AG09309 (cell line): ENCODE results near the gene HSF2BP.

ENCODE experiments used
- DNase-seq: peaks from one replicate; pipeline ENCODE4 v3.0.0-alpha.2; 2010; ENCODE audit warnings: low read depth
- H3K4me3 ChIP-seq: 2 replicates; pipeline ENCODE4 v1.5.1; 2011; ENCODE audit warnings: mild to moderate bottlenecking, low read depth, low read length, moderate library complexity; ENCODE audit not compliant: control insufficient read depth
- TF ChIP-seq, protein P1 (sequence below): IDR thresholded peaks from 2 replicates; pipeline ENCODE4 v1.5.1; 2011; ENCODE audit warnings: mild to moderate bottlenecking, low read depth, low read length, inconsistent platforms; ENCODE audit not compliant: insufficient read depth, control insufficient read depth; ENCODE audit errors: missing control alignments

Gene HSF2BP

DNA sequence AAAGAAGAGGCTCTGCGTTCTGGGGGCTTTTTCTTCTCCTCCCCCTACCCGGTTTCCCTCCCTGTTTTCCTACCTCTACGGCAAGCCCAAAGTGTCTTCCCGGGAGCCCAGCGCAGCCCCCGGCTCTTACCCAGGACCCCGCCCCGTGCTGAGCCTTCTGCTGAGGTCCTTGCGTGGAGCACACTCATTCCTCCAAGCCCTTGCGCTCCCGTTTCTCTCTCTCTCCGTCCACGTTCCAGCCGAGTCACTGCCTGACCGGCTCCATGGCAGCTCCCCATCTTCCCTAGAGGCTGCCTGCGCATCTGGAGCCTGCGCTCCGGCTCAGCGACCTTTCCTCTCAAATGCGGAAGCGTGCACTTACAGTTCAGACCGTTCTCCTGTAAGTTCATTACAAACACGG, 34.7 kb upstream of the HSF2BP start:
- TF ChIP-seq, protein P1, sequence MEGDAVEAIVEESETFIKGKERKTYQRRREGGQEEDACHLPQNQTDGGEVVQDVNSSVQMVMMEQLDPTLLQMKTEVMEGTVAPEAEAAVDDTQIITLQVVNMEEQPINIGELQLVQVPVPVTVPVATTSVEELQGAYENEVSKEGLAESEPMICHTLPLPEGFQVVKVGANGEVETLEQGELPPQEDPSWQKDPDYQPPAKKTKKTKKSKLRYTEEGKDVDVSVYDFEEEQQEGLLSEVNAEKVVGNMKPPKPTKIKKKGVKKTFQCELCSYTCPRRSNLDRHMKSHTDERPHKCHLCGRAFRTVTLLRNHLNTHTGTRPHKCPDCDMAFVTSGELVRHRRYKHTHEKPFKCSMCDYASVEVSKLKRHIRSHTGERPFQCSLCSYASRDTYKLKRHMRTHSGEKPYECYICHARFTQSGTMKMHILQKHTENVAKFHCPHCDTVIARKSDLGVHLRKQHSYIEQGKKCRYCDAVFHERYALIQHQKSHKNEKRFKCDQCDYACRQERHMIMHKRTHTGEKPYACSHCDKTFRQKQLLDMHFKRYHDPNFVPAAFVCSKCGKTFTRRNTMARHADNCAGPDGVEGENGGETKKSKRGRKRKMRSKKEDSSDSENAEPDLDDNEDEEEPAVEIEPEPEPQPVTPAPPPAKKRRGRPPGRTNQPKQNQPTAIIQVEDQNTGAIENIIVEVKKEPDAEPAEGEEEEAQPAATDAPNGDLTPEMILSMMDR = no peak
- DNase-seq = no peak

DNA sequence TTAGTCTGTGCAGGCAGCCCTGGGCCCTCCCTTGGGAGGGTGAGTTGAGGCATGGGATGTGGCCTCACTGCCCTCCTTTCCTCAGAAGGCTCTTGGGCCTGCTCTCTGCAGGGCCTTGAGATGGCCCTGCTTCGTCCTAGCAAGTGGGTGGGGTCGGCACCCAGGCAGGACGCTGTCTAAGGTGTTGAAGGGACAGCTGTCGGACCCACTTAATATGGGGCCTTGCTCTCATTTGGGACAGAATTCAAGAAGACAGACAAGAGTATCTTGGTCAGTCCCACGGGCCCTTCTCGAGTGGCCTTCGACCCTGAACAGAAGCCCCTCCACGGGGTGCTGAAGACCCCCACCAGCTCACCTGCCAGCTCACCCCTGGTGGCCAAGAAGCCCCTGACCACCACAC, 33.7 kb upstream of the HSF2BP start:
- DNase-seq = no peak
- no peak overlapping the region for H3K4me3 ChIP-seq
- TF ChIP-seq, protein P1 = no peak

More for the DNA sequence above, 34.7 kb upstream of the HSF2BP start:
- no peak overlapping the region for H3K4me3 ChIP-seq

DNA sequence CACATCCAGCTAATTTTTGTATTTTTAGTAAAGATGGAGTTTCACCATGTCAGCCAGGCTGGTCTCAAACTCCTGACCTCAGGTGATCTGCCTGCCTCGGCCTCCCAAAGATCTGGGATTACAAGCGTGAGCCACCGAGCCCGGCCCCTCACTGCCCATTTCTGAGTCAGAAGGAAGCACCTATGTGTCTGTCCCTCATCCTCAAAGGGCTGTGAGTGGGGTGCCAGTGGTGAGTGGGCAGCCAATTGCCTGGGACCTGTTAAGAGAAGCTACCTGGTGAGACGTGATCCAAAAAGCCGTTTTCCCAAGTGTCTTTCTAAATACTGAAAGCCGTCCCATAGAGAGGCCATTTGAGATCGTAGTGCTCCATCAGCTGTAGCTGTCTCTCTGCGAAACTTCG, 32.5 kb upstream of the HSF2BP start:
- no peak overlapping the region for H3K4me3 ChIP-seq
- no peak for DNase-seq
- TF ChIP-seq, protein P1 = no peak

DNA sequence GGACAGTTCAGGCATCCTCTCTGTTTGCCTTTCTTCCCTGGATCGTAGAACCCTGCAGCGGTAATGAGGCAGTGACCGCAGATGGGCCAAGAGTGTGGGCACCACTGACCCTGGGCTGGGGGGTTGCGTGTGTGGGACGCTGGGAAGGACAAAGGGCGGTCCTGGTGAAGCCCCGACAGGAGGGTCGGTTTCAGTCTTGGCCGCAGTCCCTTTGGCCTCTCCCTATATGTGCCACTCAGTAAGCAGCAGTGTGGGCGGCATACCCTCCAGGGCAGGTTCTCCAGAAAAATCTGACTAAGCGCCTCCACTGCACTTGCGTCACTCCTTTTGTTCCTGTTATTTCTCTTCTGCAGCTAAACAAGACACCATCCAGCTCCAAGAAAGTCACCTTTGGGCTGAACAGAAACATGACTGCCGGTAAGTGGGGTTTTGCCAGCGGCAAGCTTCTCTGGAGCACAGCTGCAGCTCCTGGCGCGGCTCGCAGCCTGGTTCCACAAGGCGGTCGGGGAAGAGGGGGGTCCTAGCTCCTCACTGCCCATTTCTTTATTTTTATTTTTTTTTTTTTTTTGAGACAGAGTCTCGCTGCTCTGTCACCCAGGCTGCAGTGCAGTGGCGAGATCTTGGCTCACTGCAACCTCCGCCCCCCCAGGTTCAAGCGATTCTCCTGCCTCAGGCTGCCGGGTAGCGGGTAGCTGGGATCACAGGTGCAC, 32.0 kb upstream of the HSF2BP start:
- no peak overlapping the region for H3K4me3 ChIP-seq
- TF ChIP-seq, protein P1 = no peak
- no peak for DNase-seq

DNA sequence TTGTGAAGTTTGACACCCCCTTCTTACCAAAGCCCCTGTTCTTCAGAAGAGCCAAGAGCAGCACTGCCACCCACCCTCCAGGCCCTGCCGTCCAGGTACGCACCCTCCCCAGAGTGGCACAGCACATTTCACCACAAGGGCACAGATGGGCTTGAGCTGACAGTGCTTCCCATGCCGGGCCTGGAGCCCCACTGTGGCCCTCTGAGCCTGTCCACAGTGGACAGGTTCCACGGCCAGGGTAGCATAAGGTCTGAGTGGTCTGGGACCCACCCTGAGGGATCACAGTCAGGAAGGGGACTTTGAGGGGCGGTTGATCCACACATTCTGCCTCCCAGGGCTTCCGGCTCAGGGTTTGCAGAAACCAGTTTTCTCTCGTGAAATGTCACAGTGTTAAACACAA, 31.1 kb upstream of the HSF2BP start:
- DNase-seq = no peak

DNA sequence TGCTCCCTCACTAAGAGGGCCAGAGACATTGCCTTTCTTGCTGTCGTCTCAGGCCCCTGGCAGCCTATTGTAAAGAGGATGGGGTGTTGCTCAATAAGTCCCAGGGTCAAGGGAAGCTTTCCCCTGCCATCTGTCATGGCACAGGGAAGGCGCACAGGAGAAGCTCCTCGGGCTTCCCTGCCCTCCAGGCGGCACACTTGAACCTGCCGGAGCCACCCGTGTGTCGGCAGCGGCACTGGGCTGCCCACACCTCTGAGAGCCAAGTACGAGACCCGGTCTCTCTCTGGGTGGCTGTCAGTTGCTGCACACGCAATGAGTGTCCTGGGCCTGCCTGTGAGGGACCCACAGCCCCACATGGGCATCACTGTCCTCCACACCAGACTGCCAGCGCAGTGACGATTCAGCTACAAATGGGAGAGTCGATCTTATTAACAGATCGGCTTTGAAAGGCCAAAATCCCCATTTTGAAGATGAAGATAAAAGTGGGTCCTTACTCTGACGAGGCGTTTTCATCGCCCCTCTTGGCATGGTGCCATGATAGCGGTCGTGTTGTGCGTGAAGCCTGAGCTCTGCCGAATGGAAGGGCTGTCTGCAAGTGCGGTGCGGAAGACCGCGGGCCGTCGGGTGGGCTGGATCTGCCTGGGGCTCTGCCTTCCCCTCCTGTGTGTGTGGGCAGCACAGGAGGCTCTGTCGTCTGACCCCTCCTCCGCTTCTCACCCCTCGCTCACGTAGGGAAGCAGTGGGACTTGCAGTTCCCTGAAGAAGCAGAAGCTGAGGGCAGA, 30.5 kb upstream of the HSF2BP start:
- TF ChIP-seq, protein P1 = no peak
- no peak overlapping the region for H3K4me3 ChIP-seq
- DNase-seq = no peak

More for the DNA sequence above, 31.1 kb upstream of the HSF2BP start:
- H3K4me3 ChIP-seq = no peak overlapping the region
- TF ChIP-seq, protein P1 = no peak
